Activated CD8-positive, alpha-beta T cell treated with anti-CD3 and anti-CD28 coated beads for 36 hours (primary cell): ENCODE data around the gene RSF1. TPM values are rescaled to one million over a fixed set of nuclear protein-coding genes. Genes with fewer than 3 reads are reported as not detected.
A peak's percentile ranks its signal among the peaks of the same experiment; 100 is the strongest.

Experiments
- ATAC-seq: fragments of 200-7000 bp; cut with Tn5 transposase; one replicate; pipeline ENCODE4 v1.10.0; 2021; ENCODE audit warnings: mild to moderate bottlenecking, moderate library complexity
- CTCF ChIA-PET: fragments of 350-600 bp; sonication (Branson Sonifier 250); formaldehyde crosslinking; loops from one replicate; lab custom pipeline; 2021; ENCODE audit warnings: antibody characterized with exemption; lab: Charles Lee
- POLR2A ChIA-PET: fragments of 350-600 bp; sonication (Branson Sonifier 250); formaldehyde crosslinking; loops from one replicate; lab custom pipeline; 2021; ENCODE audit warnings: antibody characterized with exemption; lab: Charles Lee
- DNase-seq: peaks from one replicate; pipeline ENCODE4 v3.0.0-alpha.2; 2020
- H3K27ac Mint-ChIP-seq: one replicate; pipeline ENCODE4 v1.8.0; 2021; ENCODE audit warnings: mild to moderate bottlenecking, mixed read lengths
- H3K27me3 Mint-ChIP-seq: one replicate; pipeline ENCODE4 v1.8.0; 2021; ENCODE audit warnings: mixed read lengths
- H3K36me3 Mint-ChIP-seq: one replicate; pipeline ENCODE4 v1.8.0; 2021; ENCODE audit warnings: low read depth, mixed read lengths
- H3K4me1 Mint-ChIP-seq: one replicate; pipeline ENCODE4 v1.8.0; 2021; ENCODE audit warnings: low read depth, mixed read lengths
- H3K4me3 Mint-ChIP-seq: one replicate; pipeline ENCODE4 v1.8.0; 2021; ENCODE audit warnings: mild to moderate bottlenecking, moderate library complexity, mixed read lengths
- H3K9me3 Mint-ChIP-seq: one replicate; pipeline ENCODE4 v1.8.0; 2021; ENCODE audit warnings: mixed read lengths
- intact Hi-C: fragments of 100-400 bp; cut with micrococcal nuclease; formaldehyde crosslinking; loops from one replicate; pipeline ENCODE4 v1.10.0; 2022
- total RNA-seq, 2 experiments: library from RNA; stranded (reverse); gene quantifications; one replicate each; pipeline ENCODE4 v1.2.3, GENCODE V29; 2021
- TF ChIP-seq, protein P1 (sequence below): fragments of 200-600 bp; IDR thresholded peaks from one replicate; pipeline ENCODE4 v1.8.0; 2022; ENCODE audit warnings: antibody characterized with exemption, mild to moderate bottlenecking

RSF1 gene
- total RNA-seq, 2 experiments from 2014 or later: 45.4 to 47.7 TPM

DNA sequence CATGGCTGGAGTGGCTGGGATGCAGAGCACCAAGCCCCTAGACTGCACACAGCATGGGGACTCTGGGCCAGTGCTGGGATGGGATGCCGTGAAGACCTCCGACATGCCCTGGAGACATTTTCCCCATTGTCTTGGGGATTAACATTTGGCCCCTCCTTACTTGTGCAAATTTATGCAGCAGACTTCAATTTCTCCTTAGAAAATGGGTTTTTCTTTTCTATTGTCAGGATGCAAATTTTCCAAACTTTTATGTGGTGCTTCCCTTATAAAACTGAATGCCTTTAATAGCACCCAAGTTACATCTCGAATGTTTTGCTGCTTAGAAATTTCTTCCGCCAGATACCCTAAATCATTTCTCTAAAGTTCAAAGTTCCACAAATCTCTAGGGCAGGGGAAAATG is 29.2 kb downstream of the RSF1 start:
- no peak for ATAC-seq
- Mint-ChIP-seq H3K36me3 (peaks cover 44% of the 10 kb centered on the region), H3K9me3 (peaks cover 25% of the 10 kb centered on the region), H3K27ac (no peak overlapping the region), H3K4me1 (peaks cover 79% of the 10 kb centered on the region), H3K4me3 (no peak overlapping the region), H3K27me3 (no peaks in the 10 kb centered on the region)
- ChIA-PET CTCF (no interaction called here), POLR2A (no interaction called here)
- no peak for DNase-seq
- TF ChIP-seq, protein P1, sequence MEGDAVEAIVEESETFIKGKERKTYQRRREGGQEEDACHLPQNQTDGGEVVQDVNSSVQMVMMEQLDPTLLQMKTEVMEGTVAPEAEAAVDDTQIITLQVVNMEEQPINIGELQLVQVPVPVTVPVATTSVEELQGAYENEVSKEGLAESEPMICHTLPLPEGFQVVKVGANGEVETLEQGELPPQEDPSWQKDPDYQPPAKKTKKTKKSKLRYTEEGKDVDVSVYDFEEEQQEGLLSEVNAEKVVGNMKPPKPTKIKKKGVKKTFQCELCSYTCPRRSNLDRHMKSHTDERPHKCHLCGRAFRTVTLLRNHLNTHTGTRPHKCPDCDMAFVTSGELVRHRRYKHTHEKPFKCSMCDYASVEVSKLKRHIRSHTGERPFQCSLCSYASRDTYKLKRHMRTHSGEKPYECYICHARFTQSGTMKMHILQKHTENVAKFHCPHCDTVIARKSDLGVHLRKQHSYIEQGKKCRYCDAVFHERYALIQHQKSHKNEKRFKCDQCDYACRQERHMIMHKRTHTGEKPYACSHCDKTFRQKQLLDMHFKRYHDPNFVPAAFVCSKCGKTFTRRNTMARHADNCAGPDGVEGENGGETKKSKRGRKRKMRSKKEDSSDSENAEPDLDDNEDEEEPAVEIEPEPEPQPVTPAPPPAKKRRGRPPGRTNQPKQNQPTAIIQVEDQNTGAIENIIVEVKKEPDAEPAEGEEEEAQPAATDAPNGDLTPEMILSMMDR: no peak
- intact Hi-C loops: no loop called here

DNA sequence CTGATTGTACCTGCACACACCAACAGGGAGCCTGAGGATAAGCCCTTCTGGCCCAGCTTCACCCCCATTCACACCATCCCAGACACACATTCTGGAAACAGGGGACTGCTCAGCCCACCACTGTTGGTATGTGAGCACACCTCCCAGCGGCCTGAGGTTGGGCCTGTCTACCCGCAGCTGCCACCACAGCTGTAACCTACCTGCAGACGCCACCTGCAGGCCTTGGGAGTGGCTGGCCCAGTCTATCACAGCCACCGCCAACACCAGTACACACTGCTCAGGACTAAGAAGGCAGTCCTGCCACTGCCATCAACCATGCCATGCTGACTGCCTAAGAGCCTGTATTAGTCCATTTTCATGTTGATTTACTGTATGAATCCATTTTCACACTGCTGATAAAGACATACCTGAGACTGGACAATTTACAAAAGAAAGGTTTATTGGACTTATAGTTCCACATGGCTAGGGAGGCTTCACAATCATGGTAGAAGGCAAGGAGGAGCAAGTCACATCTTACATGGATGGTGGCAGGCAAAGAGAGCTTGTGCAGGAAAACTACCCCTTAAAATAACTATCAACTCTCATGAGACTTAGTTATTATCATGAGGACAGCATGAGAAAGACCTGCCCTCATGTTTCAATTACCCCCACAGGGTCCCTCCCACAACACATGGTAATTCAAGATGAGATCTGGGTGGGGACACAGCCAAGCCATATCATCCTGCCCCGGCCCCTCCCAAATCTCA is 30.6 kb downstream of the RSF1 start:
- intact Hi-C loops: no loop called here
- H3K27ac Mint-ChIP-seq: no peak overlapping the region
- no peak for DNase-seq
- peaks cover 71% of the 10 kb centered on the region for H3K4me1 Mint-ChIP-seq
- POLR2A ChIA-PET: no interaction called here
- peaks cover 25% of the 10 kb centered on the region for H3K9me3 Mint-ChIP-seq
- no peak for ATAC-seq
- CTCF ChIA-PET: interaction anchor here (1.5 kb wide), 1 partner anchor 210 kb away, joined by 5 read pairs; no protein-coding TSS in a partner anchor
- no peaks in the 10 kb centered on the region for H3K27me3 Mint-ChIP-seq
- TF ChIP-seq, protein P1: no peak
- H3K36me3 Mint-ChIP-seq: peaks cover 44% of the 10 kb centered on the region
- H3K4me3 Mint-ChIP-seq: no peak overlapping the region

DNA sequence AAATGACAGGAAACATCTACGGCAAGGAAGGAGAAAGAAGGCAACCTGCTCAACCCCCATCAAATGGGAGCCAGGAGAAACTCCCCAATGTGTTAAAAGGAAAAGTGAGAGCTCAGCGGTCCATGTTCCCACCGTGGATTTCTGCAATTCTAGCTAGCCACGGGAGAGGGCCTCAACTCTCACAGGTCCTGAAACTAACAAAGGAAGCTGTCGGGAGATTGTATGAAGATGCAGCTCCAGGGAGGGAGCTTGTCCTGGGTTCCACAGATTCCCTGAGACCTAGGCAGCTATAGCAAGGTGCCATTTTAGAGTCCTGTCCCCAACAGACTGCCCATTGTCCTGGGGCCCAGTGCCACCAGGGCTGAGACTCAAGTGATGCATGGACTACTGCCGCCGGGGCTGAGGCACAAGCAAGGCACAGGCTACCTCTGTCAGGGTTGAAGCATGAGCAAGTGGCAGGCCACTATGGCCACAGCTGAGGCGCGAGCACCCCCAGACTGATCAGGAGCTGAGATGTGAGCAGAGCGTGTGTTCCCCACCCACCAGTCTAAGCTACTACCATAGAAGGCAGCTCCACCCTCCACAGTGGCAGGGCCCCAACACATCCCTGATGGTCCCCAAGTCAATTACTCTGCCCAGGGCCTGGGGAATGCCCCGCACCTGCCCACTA is 31.3 kb downstream of the RSF1 start:
- TF ChIP-seq, protein P1: no peak
- intact Hi-C loops: no loop called here
- peaks cover 44% of the 10 kb centered on the region for H3K36me3 Mint-ChIP-seq
- CTCF ChIA-PET: interaction anchor here (0.9 to 1.5 kb wide), 3 partner anchors 9 to 210 kb away, joined by 3 to 5 read pairs (median 4); no protein-coding TSS in a partner anchor
- peak overlapping the region; percentile 40 for H3K27ac Mint-ChIP-seq
- H3K9me3 Mint-ChIP-seq: peaks cover 25% of the 10 kb centered on the region
- ATAC-seq: no peak
- no peak overlapping the region for H3K4me3 Mint-ChIP-seq
- POLR2A ChIA-PET: interaction anchor here (0.9 kb wide), 1 partner anchor 333 kb away, joined by 3 read pairs; no protein-coding TSS in a partner anchor
- peaks cover 72% of the 10 kb centered on the region for H3K4me1 Mint-ChIP-seq
- DNase-seq: no peak
- no peaks in the 10 kb centered on the region for H3K27me3 Mint-ChIP-seq

DNA sequence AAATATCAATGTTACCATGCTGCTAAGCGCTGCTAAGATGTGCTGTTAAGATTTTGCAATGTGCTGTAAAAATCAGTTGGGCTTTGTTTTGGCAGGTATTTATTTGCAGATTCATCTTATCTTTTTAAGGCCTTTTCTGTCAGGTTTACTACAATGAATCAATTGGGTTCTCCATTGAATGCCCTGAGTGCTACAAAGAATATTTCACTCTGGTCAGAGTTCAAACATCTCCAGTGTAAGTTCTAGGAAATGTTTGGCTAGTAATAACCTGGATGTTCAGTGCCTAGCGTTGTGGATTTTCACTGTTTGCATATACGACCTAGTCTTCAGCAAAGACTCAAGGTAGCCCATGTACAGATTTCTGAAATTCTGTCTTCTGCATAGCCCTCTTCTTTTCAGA is 36.0 kb downstream of the RSF1 start:
- TF ChIP-seq, protein P1: no peak
- Mint-ChIP-seq H3K27me3 (no peaks in the 10 kb centered on the region), H3K4me1 (peaks cover 43% of the 10 kb centered on the region), H3K27ac (no peak overlapping the region), H3K36me3 (peaks cover 10% of the 10 kb centered on the region), H3K9me3 (no peaks in the 10 kb centered on the region), H3K4me3 (no peak overlapping the region)
- ATAC-seq (no peak), DNase-seq (no peak)
- intact Hi-C loops: no loop called here
- ChIA-PET CTCF (no interaction called here), POLR2A (interaction anchor here (1.1 kb wide), 1 partner anchor 35 kb away, joined by 3 read pairs; no protein-coding TSS in a partner anchor)

DNA sequence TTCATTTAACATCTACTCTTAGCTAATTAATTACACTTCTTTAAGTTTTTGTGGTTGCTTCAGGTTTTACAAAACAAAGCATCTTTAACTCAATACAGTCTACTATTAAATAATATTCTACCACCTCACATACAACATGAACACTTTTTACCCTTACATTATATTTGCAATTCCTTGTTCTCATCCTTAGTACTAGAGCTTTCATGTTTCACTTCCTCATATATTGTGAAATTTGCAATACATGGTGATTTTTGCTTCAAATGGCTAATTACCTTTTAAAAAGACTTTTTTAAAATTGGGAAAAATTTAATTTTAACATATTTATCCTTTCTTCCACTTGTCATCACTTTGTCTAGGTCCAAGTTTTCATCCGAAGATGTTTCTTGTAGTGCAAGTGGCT is 37.5 kb downstream of the RSF1 start:
- TF ChIP-seq, protein P1: no peak
- Mint-ChIP-seq H3K36me3 (peaks cover 8% of the 10 kb centered on the region), H3K4me3 (no peak overlapping the region), H3K4me1 (peaks cover 38% of the 10 kb centered on the region), H3K9me3 (no peaks in the 10 kb centered on the region), H3K27me3 (no peaks in the 10 kb centered on the region), H3K27ac (no peak overlapping the region)
- DNase-seq (no peak), ATAC-seq (no peak)
- ChIA-PET CTCF (no interaction called here), POLR2A (no interaction called here)
- intact Hi-C loops: no loop called here
